HEK293 (cell line): ENCODE measurements around the gene FXYD5.

Experiments used
- AEBP2 ChIP-seq: fragments of 450-650 bp; formaldehyde crosslinking; IDR thresholded peaks from 2 replicates; pipeline ENCODE4 v1.5.1; 2016; ENCODE audit warnings: missing biosample characterization, missing genetic modification characterization, borderline replicate concordance
- KLF16 ChIP-seq: fragments of 450-650 bp; formaldehyde crosslinking; IDR thresholded peaks from 2 replicates; pipeline ENCODE4 v1.5.1; 2017; ENCODE audit warnings: missing biosample characterization, missing genetic modification characterization
- PRDM1 ChIP-seq: fragments of 450-650 bp; formaldehyde crosslinking; IDR thresholded peaks from 2 replicates; pipeline ENCODE4; 2016; ENCODE audit warnings: missing biosample characterization, missing genetic modification characterization
- PRDM2 ChIP-seq: fragments of 450-650 bp; formaldehyde crosslinking; IDR thresholded peaks from 2 replicates; pipeline ENCODE4 v1.5.1; 2016; ENCODE audit warnings: missing biosample characterization, missing genetic modification characterization, borderline replicate concordance
- PRDM4 ChIP-seq: fragments of 450-650 bp; formaldehyde crosslinking; IDR thresholded peaks from 2 replicates; pipeline ENCODE4 v1.5.1; 2017; ENCODE audit warnings: missing biosample characterization, missing genetic modification characterization
- REPIN1 ChIP-seq: fragments of 450-650 bp; formaldehyde crosslinking; IDR thresholded peaks from 2 replicates; pipeline ENCODE4 v1.5.1; 2017; ENCODE audit warnings: missing biosample characterization, missing genetic modification characterization, low read depth
- SP2 ChIP-seq: fragments of 450-650 bp; formaldehyde crosslinking; IDR thresholded peaks from 2 replicates; pipeline ENCODE4 v1.5.1; 2016; ENCODE audit warnings: missing biosample characterization, missing genetic modification characterization
- ZBTB17 ChIP-seq: fragments of 450-650 bp; formaldehyde crosslinking; IDR thresholded peaks from 2 replicates; pipeline ENCODE4 v1.5.1; 2016; ENCODE audit warnings: missing biosample characterization, missing genetic modification characterization
- ZBTB48 ChIP-seq: fragments of 450-650 bp; formaldehyde crosslinking; IDR thresholded peaks from 2 replicates; pipeline ENCODE4 v1.5.1; 2016; ENCODE audit warnings: missing biosample characterization, missing genetic modification characterization
- ZFP3 ChIP-seq: fragments of 450-650 bp; formaldehyde crosslinking; IDR thresholded peaks from 2 replicates; pipeline ENCODE4 v1.5.1; 2016; ENCODE audit warnings: low read depth, missing biosample characterization, missing genetic modification characterization
- ZIC2 ChIP-seq: fragments of 450-650 bp; formaldehyde crosslinking; IDR thresholded peaks from 2 replicates; pipeline ENCODE4 v1.5.1; 2016; ENCODE audit warnings: missing biosample characterization, missing genetic modification characterization
- ZNF121 ChIP-seq: fragments of 450-650 bp; formaldehyde crosslinking; IDR thresholded peaks from 2 replicates; pipeline ENCODE4 v1.5.1; 2016; ENCODE audit warnings: missing biosample characterization, missing genetic modification characterization
- ZNF221 ChIP-seq: fragments of 450-650 bp; formaldehyde crosslinking; IDR thresholded peaks from 2 replicates; pipeline ENCODE4 v1.5.1; 2017; ENCODE audit warnings: missing biosample characterization, missing genetic modification characterization, borderline replicate concordance
- ZNF280D ChIP-seq: fragments of 450-650 bp; formaldehyde crosslinking; IDR thresholded peaks from 2 replicates; pipeline ENCODE4 v1.5.1; 2016; ENCODE audit warnings: missing biosample characterization, missing genetic modification characterization
- ZNF335 ChIP-seq: fragments of 450-650 bp; formaldehyde crosslinking; conservative IDR thresholded peaks from 2 replicates; pipeline ENCODE4 v1.5.1; 2016; ENCODE audit warnings: missing biosample characterization, missing genetic modification characterization
- ZNF404 ChIP-seq: fragments of 450-650 bp; formaldehyde crosslinking; IDR thresholded peaks from 2 replicates; pipeline ENCODE4 v1.5.1; 2017; ENCODE audit warnings: missing biosample characterization, missing genetic modification characterization
- ZNF423 ChIP-seq: fragments of 450-650 bp; formaldehyde crosslinking; IDR thresholded peaks from 2 replicates; pipeline ENCODE4 v1.5.1; 2016; ENCODE audit warnings: missing biosample characterization, missing genetic modification characterization
- ZNF48 ChIP-seq: fragments of 450-650 bp; formaldehyde crosslinking; IDR thresholded peaks from 2 replicates; pipeline ENCODE4 v1.5.1; 2016; ENCODE audit warnings: missing biosample characterization, missing genetic modification characterization
- ZNF501 ChIP-seq: fragments of 450-650 bp; formaldehyde crosslinking; IDR thresholded peaks from 2 replicates; pipeline ENCODE4 v1.5.1; 2016; ENCODE audit warnings: missing biosample characterization, missing genetic modification characterization
- ZNF560 ChIP-seq: fragments of 450-650 bp; formaldehyde crosslinking; IDR thresholded peaks from 2 replicates; pipeline ENCODE4 v1.5.1; 2017; ENCODE audit warnings: missing biosample characterization, missing genetic modification characterization, borderline replicate concordance
- ZNF596 ChIP-seq: fragments of 450-650 bp; IDR thresholded peaks from 2 replicates; pipeline ENCODE4 v1.5.0; 2018; ENCODE audit warnings: missing biosample characterization, mild to moderate bottlenecking, missing genetic modification characterization, moderate library complexity
- ZNF645 ChIP-seq: fragments of 450-650 bp; formaldehyde crosslinking; IDR thresholded peaks from 2 replicates; pipeline ENCODE4; 2016; ENCODE audit warnings: missing biosample characterization, missing genetic modification characterization
- ZNF707 ChIP-seq: fragments of 450-650 bp; formaldehyde crosslinking; IDR thresholded peaks from 2 replicates; pipeline ENCODE4 v1.5.1; 2016; ENCODE audit warnings: missing biosample characterization, missing genetic modification characterization
- ZNF777 ChIP-seq: fragments of 450-650 bp; formaldehyde crosslinking; IDR thresholded peaks from 2 replicates; pipeline ENCODE4 v1.5.1; 2017; ENCODE audit warnings: missing biosample characterization, missing genetic modification characterization, borderline replicate concordance
- ZNF791 ChIP-seq: fragments of 450-650 bp; formaldehyde crosslinking; IDR thresholded peaks from 2 replicates; pipeline ENCODE4 v1.5.1; 2016; ENCODE audit warnings: missing biosample characterization, missing genetic modification characterization
- ZXDB ChIP-seq: fragments of 450-650 bp; formaldehyde crosslinking; IDR thresholded peaks from 2 replicates; pipeline ENCODE4 v1.5.1; 2016; ENCODE audit warnings: missing biosample characterization, missing genetic modification characterization

Gene FXYD5

GRCh38 chr19:35122687-35123551, 31.6 kb upstream of the FXYD5 start (continued):
- TF ChIP-seq PRDM4 (tag by site-specific recombination): no peak
- TF ChIP-seq ZNF645 (tag by site-specific recombination): 0 out of 2 replicates have a peak, but pooled peaks have one; percentile 73
- no peak for TF ChIP-seq ZNF221 (tag by site-specific recombination)
- no peak for TF ChIP-seq ZNF280D (tag by site-specific recombination)
- no peak; the same call in none of the 2 replicates for TF ChIP-seq SP2 (tag by site-specific recombination)
- TF ChIP-seq KLF16 (tag by site-specific recombination): no peak
- no peak for TF ChIP-seq ZFP3 (tag by site-specific recombination)
- no peak for TF ChIP-seq ZXDB (tag by site-specific recombination)
- no peak for TF ChIP-seq ZNF335 (tag by site-specific recombination)
- no peak for TF ChIP-seq ZNF707 (tag by site-specific recombination)
- no peak for TF ChIP-seq PRDM2 (tag by site-specific recombination)
- TF ChIP-seq PRDM1 (tag by site-specific recombination): peak; percentile 35; the same call in 1 of the 2 replicates
- TF ChIP-seq ZNF404 (tag by site-specific recombination): no peak
- TF ChIP-seq AEBP2: no peak
- TF ChIP-seq REPIN1 (tag by site-specific recombination): no peak
- TF ChIP-seq ZNF596 (tag by site-specific recombination): no peak
- TF ChIP-seq ZNF423 (tag by site-specific recombination): no peak
- peak; percentile 15; the same call in 1 of the 2 replicates for TF ChIP-seq ZBTB48 (tag by site-specific recombination)
- TF ChIP-seq ZNF777: no peak
- TF ChIP-seq ZNF121 (tag by site-specific recombination): no peak
- no peak for TF ChIP-seq ZNF48 (tag by site-specific recombination)
- peak; percentile 97 for TF ChIP-seq ZIC2 (tag by site-specific recombination)
- TF ChIP-seq ZNF560: no peak
- TF ChIP-seq ZNF501 (tag by site-specific recombination): no peak
- TF ChIP-seq ZBTB17 (tag by site-specific recombination): 0 out of 2 replicates have a peak, but pooled peaks have one; percentile 19
- no peak for TF ChIP-seq ZNF791 (tag by site-specific recombination)
